ENCODE results near the gene CDKN2AIP.

The CDKN2AIP gene, protein sequence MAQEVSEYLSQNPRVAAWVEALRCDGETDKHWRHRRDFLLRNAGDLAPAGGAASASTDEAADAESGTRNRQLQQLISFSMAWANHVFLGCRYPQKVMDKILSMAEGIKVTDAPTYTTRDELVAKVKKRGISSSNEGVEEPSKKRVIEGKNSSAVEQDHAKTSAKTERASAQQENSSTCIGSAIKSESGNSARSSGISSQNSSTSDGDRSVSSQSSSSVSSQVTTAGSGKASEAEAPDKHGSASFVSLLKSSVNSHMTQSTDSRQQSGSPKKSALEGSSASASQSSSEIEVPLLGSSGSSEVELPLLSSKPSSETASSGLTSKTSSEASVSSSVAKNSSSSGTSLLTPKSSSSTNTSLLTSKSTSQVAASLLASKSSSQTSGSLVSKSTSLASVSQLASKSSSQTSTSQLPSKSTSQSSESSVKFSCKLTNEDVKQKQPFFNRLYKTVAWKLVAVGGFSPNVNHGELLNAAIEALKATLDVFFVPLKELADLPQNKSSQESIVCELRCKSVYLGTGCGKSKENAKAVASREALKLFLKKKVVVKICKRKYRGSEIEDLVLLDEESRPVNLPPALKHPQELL

DNA sequence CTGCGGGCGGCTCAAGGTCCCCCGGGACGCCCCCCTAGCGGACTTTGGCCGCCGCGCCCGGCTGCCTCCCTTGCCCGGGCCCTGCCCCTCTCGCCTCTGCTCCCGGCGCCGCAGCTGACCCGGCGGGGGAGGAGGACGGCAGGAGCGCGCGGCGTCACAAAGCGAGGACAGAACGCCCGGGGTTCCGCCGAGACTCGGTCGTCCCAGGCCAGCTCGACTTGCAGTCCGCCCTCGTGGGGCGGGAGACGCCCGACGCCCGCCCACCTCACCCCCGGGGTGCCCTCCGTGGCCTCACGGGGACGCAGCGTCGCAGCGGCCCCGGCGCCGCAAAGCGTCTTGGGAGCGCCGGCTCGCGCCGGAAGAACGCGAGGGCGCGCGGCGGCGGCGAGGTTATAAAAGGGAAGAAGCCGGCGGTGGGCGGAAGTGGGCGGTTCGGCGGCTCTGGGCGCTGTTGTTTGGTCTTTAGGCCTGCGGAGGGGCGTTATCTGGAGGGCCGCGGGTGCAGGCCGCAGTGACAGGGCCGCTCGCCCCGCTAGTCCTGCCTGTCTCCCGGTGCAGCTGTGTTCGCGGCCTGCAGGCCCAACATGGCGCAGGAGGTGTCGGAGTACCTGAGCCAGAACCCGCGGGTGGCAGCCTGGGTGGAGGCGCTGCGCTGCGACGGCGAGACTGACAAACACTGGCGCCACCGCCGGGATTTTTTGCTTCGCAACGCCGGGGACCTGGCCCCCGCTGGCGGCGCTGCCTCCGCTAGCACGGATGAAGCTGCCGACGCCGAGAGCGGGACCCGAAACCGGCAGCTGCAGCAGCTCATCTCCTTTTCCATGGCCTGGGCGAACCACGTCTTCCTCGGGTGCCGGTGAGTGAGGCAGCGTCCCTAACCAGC is at the start of gene CDKN2AIP:
CDKN2AIP (plus strand) TSS at position 423 of the 883 bp plus-strand sequence; CDS start at position 585, 162 bp downstream.
- ATAC-seq = peak; percentile 88 to 89

DNA sequence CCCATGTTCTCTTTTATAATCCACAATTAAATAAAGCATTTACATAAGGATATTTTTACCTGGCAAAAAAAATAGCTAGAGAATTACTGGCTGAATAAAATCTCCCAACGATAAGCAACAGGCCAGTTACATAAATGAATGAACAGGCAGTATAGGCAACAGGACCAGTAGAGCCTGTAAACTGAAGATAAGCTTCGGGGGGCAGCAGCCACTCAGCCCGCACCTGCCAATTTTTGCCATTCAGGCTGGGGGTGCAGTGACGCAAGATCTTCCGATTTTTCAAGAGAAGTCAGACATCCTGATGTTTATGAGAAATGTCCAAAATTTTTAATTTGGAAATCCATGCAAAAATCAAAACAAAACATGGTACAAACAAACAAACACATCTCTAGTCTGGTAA is 49.0 kb upstream of the CDKN2AIP start:
- ATAC-seq = no peak

DNA sequence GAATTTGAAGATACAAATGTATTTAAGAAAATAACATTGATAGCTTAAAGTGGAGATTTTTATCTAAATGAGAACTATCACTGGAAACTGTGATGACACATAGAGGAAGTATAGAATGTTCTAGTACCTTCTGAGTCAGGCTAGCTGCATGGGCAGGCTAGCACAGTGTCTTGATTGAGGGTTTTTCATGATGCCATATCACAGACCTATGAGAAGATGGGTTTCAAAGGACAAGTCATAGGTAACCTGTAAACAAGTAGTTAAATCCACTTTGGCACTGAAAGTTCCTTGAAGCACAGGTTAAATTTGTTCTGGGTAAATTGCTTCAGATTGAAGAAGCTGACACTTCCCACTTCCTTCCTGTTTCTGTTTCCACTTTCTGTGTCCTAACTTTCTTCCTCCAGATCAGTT is 48.2 kb upstream of the CDKN2AIP start:
- ATAC-seq = peak; percentile 52 to 61

DNA sequence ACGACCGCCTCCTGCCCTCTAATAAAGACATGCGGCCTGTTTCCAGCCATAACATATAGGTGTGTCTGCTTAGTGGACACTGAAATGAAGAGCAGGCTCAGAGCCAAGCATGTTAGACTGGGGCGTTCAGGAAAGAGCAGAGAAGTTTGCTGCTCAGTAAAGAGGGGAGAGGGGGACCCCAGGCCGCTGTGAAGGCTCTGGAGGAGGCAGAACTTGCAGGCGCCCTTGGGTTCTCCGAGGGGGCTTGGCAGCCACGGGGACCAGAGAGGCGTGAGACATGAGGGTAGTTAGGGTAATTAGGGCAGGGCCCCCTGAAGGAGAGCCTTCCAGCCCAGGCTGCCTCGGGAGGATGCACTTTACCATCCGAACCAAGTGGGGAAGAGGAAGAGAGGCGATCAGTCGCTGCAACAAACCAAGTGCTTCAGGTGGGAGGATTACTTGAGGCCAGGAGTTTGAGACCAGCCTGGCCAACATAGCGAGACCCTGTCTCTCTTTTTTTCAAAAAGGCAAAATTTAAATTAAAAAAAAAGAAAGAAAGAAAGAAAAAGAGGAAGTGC is 46.6 kb upstream of the CDKN2AIP start:
- no peak for ATAC-seq

DNA sequence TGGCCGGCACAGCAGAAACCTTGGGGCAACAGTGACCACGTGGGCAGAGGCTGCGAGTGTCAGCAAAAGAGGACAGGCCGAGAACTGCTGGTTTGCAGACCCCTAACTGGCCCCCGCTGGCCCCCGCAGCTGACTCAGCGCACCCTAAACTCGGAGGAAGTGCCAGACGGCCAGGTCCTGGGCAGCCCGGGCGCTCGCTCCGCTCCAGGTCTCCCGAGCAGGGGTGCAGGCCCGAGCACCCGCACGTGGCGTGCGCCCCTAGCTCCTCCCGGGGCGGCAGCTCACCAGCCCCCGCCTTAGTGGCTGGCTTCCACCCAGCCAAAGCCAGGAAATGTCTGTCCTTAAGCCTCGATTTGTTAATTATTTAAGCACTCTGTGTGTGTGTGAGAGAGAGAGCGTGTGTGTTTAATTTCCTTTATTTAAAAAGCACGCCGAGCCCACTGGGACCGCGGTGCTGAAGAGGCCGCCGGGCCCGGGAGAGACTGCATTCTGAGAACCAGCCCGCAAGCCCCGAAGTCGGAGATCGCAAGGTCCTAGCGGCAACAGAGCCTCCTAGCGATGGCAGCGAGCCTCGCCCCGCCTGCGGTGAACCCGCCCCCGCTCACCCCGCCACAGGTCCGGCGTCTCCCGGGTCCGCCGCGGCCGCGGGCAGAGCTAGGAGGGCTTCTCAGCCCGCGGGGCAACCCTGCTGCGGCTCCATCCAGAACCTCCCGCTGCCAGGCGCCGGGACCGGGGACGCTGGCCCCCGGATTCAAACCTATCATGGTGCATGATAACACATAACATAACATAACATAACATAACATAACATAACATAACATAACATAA is 45.9 kb upstream of the CDKN2AIP start:
- peak; percentile 80 to 84 for ATAC-seq

DNA sequence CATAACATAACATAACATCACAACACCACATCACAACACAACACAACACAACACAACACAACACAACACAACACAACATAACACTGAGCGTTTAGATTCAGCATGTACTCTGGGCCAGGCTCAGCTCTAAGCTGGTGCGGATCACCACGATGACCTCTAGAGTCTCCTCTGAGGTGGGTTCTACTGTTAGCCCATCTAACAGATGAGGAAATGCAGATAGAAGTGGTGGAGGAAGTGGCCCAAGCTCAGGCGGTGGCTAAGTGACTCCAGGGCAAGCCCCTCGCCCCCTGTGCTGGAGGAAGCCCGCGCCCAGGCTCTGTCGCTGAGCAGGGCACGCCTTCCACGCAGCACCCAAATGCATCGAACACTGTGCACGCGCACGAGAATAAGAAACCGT is 45.3 kb upstream of the CDKN2AIP start:
- ATAC-seq = no peak

DNA sequence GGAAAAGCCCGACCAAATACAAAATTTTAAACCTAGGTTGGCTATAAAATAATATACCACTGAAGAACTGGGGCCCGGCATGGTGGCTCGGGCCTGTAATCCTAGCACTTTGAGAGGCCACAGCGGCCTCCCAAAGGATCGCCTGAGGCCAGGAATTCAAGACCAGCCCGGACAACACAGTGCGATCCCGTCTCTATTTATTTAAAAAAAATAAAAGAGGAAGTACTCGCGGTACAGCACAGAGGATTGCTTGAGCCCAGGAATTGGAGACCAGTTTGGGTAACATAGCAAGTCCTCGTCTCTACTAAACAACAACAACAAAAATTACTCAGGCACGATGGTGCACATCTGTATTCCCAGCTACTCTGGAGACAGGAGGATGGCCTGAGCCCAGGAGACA is 44.8 kb upstream of the CDKN2AIP start:
- ATAC-seq = no peak

DNA sequence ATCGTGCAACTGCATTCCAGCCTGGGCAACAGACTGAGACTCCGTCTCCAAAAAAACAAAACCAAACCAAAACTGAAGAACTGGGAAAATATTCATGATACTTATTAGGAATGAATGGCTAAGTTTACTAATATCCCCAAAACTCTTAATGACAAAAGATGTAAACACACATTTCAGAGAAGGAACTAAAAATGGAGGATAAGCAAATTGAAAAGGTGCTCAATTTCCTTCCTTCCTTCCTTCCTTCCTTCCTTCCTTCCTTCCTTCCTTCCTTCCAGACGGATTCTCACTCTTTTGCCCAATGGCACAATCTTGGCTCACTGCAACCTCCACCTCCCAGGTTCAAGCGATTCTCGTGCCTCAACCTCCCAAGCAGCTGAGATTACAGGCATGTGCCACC is 44.4 kb upstream of the CDKN2AIP start:
- no peak for ATAC-seq

- ATAC-seq = no peak
Measured at GRCh38 chr4:183401473-183401872, 43.0 kb upstream of the CDKN2AIP start.

GRCh38 chr4:183402771-183403170 is 41.7 kb upstream of the CDKN2AIP start:
- no peak for ATAC-seq

- no peak for ATAC-seq
Measured at GRCh38 chr4:183403486-183403885, 41.0 kb upstream of the CDKN2AIP start.

GRCh38 chr4:183403961-183404360 is 40.5 kb upstream of the CDKN2AIP start:
- ATAC-seq = no peak

DNA sequence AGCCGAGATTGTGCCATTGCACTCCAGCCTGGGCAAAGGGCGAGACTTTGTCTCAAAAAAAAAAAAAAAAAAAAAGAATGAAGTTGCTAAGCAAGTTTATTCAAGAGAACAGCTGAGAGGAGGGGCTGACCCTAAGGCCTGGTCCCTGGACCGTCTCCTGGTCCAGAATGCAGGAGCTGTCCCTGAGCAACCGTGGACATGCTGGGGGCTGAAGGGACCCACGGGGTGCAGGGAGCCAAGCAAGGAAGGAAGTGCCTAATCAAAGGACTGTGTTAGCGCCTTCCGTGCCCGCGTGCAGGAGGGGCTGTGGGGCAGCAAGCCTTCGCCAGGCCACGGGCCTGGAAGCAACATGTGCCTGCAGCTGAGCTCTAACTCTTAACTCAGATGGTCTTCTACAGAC is 39.1 kb upstream of the CDKN2AIP start:
- no peak for ATAC-seq

DNA sequence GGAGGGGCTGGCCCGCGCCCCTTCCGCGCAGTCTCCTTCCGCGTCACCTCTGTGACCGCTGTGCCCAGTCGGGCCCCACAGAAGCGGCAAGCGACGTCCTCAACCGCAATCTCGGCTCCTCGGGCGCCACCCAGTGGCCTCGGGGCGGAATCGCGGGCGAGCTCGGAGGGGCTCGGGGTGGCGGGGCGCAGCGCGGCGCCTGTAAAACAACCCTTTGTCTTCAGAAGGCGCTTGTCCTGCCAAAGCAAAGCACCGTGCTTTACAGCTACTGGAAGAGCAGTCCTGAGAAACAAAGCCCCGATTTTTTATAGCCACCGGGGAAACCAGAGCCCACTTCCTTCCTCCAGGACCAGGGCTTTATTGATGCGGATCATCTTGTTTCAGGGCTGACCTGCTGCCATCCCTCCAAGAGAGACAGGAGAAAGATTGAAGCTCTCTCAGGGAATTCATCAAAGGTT is 37.3 kb upstream of the CDKN2AIP start:
- peak; percentile 98 to 99 for ATAC-seq

GRCh38 chr4:183407635-183408464 is 36.6 kb upstream of the CDKN2AIP start:
- no peak for ATAC-seq

- ATAC-seq = no peak
Measured at GRCh38 chr4:183408796-183409195, 35.6 kb upstream of the CDKN2AIP start.

GRCh38 chr4:183409483-183409882 is 35.0 kb upstream of the CDKN2AIP start:
- no peak for ATAC-seq

GRCh38 chr4:183409934-183410333 is 34.5 kb upstream of the CDKN2AIP start:
- ATAC-seq = no peak

GRCh38 chr4:183411291-183411861 is 33.1 kb upstream of the CDKN2AIP start:
- ATAC-seq = no peak

GRCh38 chr4:183412821-183413220 is 31.6 kb upstream of the CDKN2AIP start:
- ATAC-seq = no peak

All from activated CD4-positive, CD25-positive, alpha-beta regulatory T cell treated with anti-CD3 and anti-CD28 coated beads, Interleukin-2, amount 50 U/mL, for 24 hours (primary cell).